Activated naive CD8-positive, alpha-beta T cell treated with anti-CD3 and anti-CD28 coated beads, Interleukin-2, amount 50 U/mL, for 24 hours (primary cell): ENCODE data around the gene AKAP8L.
A peak's percentile ranks its signal among the peaks of the same experiment; 100 is the strongest.
"Not testable (repeated sequence)": the region's sequence is repeated elsewhere in the genome, so short reads cannot be mapped to it uniquely, and the experiment has no call there.

Experiments
- ATAC-seq: fragments of 150-1000 bp; cut with Tn5 transposase; one replicate; pipeline ENCODE4 v1.10.0; 2021
- DNase-seq: peaks from one replicate; pipeline ENCODE4 v3.0.0; 2021
- H3K27ac Mint-ChIP-seq: one replicate; pipeline ENCODE4 v1.8.0; 2021; ENCODE audit warnings: mild to moderate bottlenecking, mixed read lengths
- H3K27me3 Mint-ChIP-seq: one replicate; pipeline ENCODE4 v1.8.0; 2021; ENCODE audit warnings: mixed read lengths
- H3K36me3 Mint-ChIP-seq: one replicate; pipeline ENCODE4 v1.8.0; 2021; ENCODE audit warnings: low read depth, mixed read lengths
- H3K4me1 Mint-ChIP-seq: one replicate; pipeline ENCODE4 v1.8.0; 2021; ENCODE audit warnings: mixed read lengths
- H3K4me3 Mint-ChIP-seq: one replicate; pipeline ENCODE4 v1.8.0; 2021; ENCODE audit warnings: mild to moderate bottlenecking, moderate library complexity, mixed read lengths
- H3K9me3 Mint-ChIP-seq: one replicate; pipeline ENCODE4 v1.8.0; 2021; ENCODE audit warnings: mixed read lengths

AKAP8L gene

GRCh38 chr19:15360015-15360414 lies 58.8 kb downstream of the AKAP8L start:
- not testable (repeated sequence) for ATAC-seq, H3K4me1 Mint-ChIP-seq, H3K9me3 Mint-ChIP-seq, H3K4me3 Mint-ChIP-seq, H3K27me3 Mint-ChIP-seq, DNase-seq, H3K27ac Mint-ChIP-seq
- H3K36me3 Mint-ChIP-seq: peaks cover 48% of the 10 kb centered on the region

GRCh38 chr19:15358918-15359317 lies 59.9 kb downstream of the AKAP8L start:
- Mint-ChIP-seq H3K36me3 (peaks cover 59% of the 10 kb centered on the region), H3K27ac (peak overlapping the region; percentile 64), H3K4me3 (no peak overlapping the region), H3K9me3 (no peaks in the 10 kb centered on the region), H3K4me1 (no peaks in the 10 kb centered on the region), H3K27me3 (no peaks in the 10 kb centered on the region)
- DNase-seq: no peak
- no peak for ATAC-seq

GRCh38 chr19:15357906-15358305 lies 60.9 kb downstream of the AKAP8L start:
- DNase-seq: no peak
- Mint-ChIP-seq H3K9me3 (no peaks in the 10 kb centered on the region), H3K27me3 (no peaks in the 10 kb centered on the region), H3K27ac (no peak overlapping the region), H3K4me3 (no peak overlapping the region), H3K4me1 (no peaks in the 10 kb centered on the region), H3K36me3 (peaks cover 61% of the 10 kb centered on the region)
- no peak for ATAC-seq

- no peaks in the 10 kb centered on the region for H3K27me3 Mint-ChIP-seq
- H3K9me3 Mint-ChIP-seq: no peaks in the 10 kb centered on the region
- H3K27ac Mint-ChIP-seq: no peak overlapping the region
- H3K4me1 Mint-ChIP-seq: no peaks in the 10 kb centered on the region
- DNase-seq (no peak), ATAC-seq (no peak)
- peaks cover 47% of the 10 kb centered on the region for H3K36me3 Mint-ChIP-seq
- no peak overlapping the region for H3K4me3 Mint-ChIP-seq
Measured at GRCh38 chr19:15354566-15355296, 64.1 kb downstream of the AKAP8L start.

GRCh38 chr19:15353908-15354307 lies 64.9 kb downstream of the AKAP8L start:
- no peak overlapping the region for H3K4me3 Mint-ChIP-seq
- H3K9me3 Mint-ChIP-seq: no peaks in the 10 kb centered on the region
- peaks cover 43% of the 10 kb centered on the region for H3K36me3 Mint-ChIP-seq
- H3K27ac Mint-ChIP-seq: no peak overlapping the region
- no peak for DNase-seq
- ATAC-seq: no peak
- H3K4me1 Mint-ChIP-seq: no peaks in the 10 kb centered on the region
- H3K27me3 Mint-ChIP-seq: no peaks in the 10 kb centered on the region

GRCh38 chr19:15352535-15352934 lies 66.3 kb downstream of the AKAP8L start:
- ATAC-seq, H3K27ac Mint-ChIP-seq, H3K27me3 Mint-ChIP-seq, DNase-seq, H3K9me3 Mint-ChIP-seq, H3K4me3 Mint-ChIP-seq, H3K4me1 Mint-ChIP-seq: not testable (repeated sequence)
- peaks cover 30% of the 10 kb centered on the region for H3K36me3 Mint-ChIP-seq

- H3K4me3 Mint-ChIP-seq: not testable (repeated sequence)
Measured at GRCh38 chr19:15341328-15341727, 77.5 kb downstream of the AKAP8L start.

GRCh38 chr19:15340086-15340485 lies 78.7 kb downstream of the AKAP8L start:
- Mint-ChIP-seq H3K9me3 (no peaks in the 10 kb centered on the region), H3K27me3 (no peaks in the 10 kb centered on the region), H3K4me3 (no peak overlapping the region), H3K27ac (no peak overlapping the region), H3K36me3 (peaks cover 7% of the 10 kb centered on the region), H3K4me1 (no peaks in the 10 kb centered on the region)
- no peak for DNase-seq
- ATAC-seq: no peak

More at GRCh38 chr19:15341328-15341727, 77.5 kb downstream of the AKAP8L start:
- H3K4me1 Mint-ChIP-seq, H3K27ac Mint-ChIP-seq, DNase-seq, ATAC-seq, H3K9me3 Mint-ChIP-seq, H3K27me3 Mint-ChIP-seq: not testable (repeated sequence)
- H3K36me3 Mint-ChIP-seq: peaks cover 13% of the 10 kb centered on the region

- ATAC-seq (no peak), DNase-seq (no peak)
- Mint-ChIP-seq H3K9me3 (no peaks in the 10 kb centered on the region), H3K27ac (no peak overlapping the region), H3K27me3 (no peaks in the 10 kb centered on the region), H3K4me1 (peaks cover 15% of the 10 kb centered on the region), H3K36me3 (peaks cover 4% of the 10 kb centered on the region), H3K4me3 (no peak overlapping the region)
Measured at GRCh38 chr19:15337202-15337601, 81.6 kb downstream of the AKAP8L start.

- H3K27ac Mint-ChIP-seq, H3K9me3 Mint-ChIP-seq, H3K36me3 Mint-ChIP-seq, H3K4me3 Mint-ChIP-seq, H3K27me3 Mint-ChIP-seq, ATAC-seq, DNase-seq: not testable (repeated sequence)
- peaks cover 15% of the 10 kb centered on the region for H3K4me1 Mint-ChIP-seq
Measured at GRCh38 chr19:15335992-15336391, 82.8 kb downstream of the AKAP8L start.

GRCh38 chr19:15332311-15332996 lies 86.3 kb downstream of the AKAP8L start, which contains the start of gene BRD4:
TSS of gene BRD4 (minus strand) at chr19:15332539. CDS start at chr19:15273099, 59,440 bp downstream.
- DNase-seq (peak; percentile 82), ATAC-seq (peak; percentile 63)
- Mint-ChIP-seq H3K4me3 (peak within 1 kb of the TSS; percentile 94), H3K27me3 (no peaks in the 10 kb centered on the region), H3K27ac (peak within 1 kb of the TSS; percentile 95), H3K4me1 (peaks cover 47% of the 10 kb centered on the region), H3K9me3 (no peaks in the 10 kb centered on the region), H3K36me3 (peaks cover 20% of the 10 kb centered on the region)

GRCh38 chr19:15331419-15332310 lies 87.1 kb downstream of the AKAP8L start:
- Mint-ChIP-seq H3K4me1 (peaks cover 55% of the 10 kb centered on the region), H3K36me3 (peaks cover 20% of the 10 kb centered on the region)
- DNase-seq: peak; percentile 70

GRCh38 chr19:15330801-15331418 lies 87.9 kb downstream of the AKAP8L start:
- DNase-seq (no peak), ATAC-seq (no peak)
- peak overlapping the region; percentile 94 for H3K4me3 Mint-ChIP-seq
- H3K9me3 Mint-ChIP-seq: no peaks in the 10 kb centered on the region
- peaks cover 62% of the 10 kb centered on the region for H3K4me1 Mint-ChIP-seq
- H3K36me3 Mint-ChIP-seq: peaks cover 20% of the 10 kb centered on the region
- H3K27ac Mint-ChIP-seq: peak overlapping the region; percentile 95
- no peaks in the 10 kb centered on the region for H3K27me3 Mint-ChIP-seq

More at GRCh38 chr19:15331419-15332310, 87.1 kb downstream of the AKAP8L start:
- Mint-ChIP-seq H3K4me3 (peak overlapping the region; percentile 94), H3K9me3 (no peaks in the 10 kb centered on the region), H3K27me3 (no peaks in the 10 kb centered on the region), H3K27ac (peak overlapping the region; percentile 95)
- peak; percentile 53 for ATAC-seq
